Measurements from ENCODE around the gene C11orf54. TPM values are rescaled to one million over a fixed set of nuclear protein-coding genes. Genes with fewer than 3 reads are reported as not detected.

C11orf54 gene
- polyA plus RNA-seq, 2 of the 4 experiments (the other 2 are of a cell fraction), result 12.4 to 27.6 TPM

DNA sequence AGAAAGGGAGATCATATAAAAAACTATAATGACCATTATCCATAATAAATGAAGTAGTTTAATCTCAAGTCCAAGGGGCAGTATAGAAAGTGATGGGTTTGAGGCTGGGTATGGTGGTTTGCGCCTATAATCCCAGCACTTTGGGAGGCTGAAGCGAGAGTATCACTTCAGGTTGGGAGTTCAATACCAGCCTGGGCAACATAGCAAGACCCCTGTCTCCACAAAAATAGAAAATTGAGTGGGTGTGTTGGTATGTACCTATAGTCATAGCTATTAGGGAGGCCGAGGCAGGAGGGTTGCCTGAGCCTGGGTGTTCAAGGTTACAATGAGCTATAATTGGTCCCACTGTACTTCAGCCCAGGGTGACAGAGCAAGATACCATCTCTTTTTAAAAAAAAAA, 66.5 kb downstream of the C11orf54 start (continued):
- TF ChIP-seq, protein P1, sequence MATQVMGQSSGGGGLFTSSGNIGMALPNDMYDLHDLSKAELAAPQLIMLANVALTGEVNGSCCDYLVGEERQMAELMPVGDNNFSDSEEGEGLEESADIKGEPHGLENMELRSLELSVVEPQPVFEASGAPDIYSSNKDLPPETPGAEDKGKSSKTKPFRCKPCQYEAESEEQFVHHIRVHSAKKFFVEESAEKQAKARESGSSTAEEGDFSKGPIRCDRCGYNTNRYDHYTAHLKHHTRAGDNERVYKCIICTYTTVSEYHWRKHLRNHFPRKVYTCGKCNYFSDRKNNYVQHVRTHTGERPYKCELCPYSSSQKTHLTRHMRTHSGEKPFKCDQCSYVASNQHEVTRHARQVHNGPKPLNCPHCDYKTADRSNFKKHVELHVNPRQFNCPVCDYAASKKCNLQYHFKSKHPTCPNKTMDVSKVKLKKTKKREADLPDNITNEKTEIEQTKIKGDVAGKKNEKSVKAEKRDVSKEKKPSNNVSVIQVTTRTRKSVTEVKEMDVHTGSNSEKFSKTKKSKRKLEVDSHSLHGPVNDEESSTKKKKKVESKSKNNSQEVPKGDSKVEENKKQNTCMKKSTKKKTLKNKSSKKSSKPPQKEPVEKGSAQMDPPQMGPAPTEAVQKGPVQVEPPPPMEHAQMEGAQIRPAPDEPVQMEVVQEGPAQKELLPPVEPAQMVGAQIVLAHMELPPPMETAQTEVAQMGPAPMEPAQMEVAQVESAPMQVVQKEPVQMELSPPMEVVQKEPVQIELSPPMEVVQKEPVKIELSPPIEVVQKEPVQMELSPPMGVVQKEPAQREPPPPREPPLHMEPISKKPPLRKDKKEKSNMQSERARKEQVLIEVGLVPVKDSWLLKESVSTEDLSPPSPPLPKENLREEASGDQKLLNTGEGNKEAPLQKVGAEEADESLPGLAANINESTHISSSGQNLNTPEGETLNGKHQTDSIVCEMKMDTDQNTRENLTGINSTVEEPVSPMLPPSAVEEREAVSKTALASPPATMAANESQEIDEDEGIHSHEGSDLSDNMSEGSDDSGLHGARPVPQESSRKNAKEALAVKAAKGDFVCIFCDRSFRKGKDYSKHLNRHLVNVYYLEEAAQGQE (IDR thresholded peaks at IDR 0.05), result no peak

GRCh38 chr11:93813974-93814373, 72.5 kb downstream of the C11orf54 start:
- ChIA-PET POLR2A (no interaction called here), CTCF (no interaction called here)
- no peaks in the 10 kb centered on the region for H3K4me1 ChIP-seq
- DNase-seq (ENCODE audit: low read depth in 1 of 2, low spot score in 1 of 2) (no peak), FAIRE-seq (no peak), ATAC-seq (no peak)
- H3K4me2 ChIP-seq, result no peak overlapping the region
- TF ChIP-seq NFE2L2 (conservative IDR thresholded peaks at IDR 0.05; ENCODE audit: low read length), result no peak
- TF ChIP-seq CHD2 (IDR thresholded peaks at IDR 0.05; ENCODE audit: low read length, partially characterized antibody), result no peak
- no peak for TF ChIP-seq CBX8 (IDR thresholded peaks at IDR 0.05)
- no peak for TF ChIP-seq E2F6 (IDR thresholded peaks at IDR 0.05; ENCODE audit: borderline replicate concordance, low read depth)
- no peak for TF ChIP-seq HDAC2 (IDR thresholded peaks at IDR 0.05)
- TF ChIP-seq, protein P2, sequence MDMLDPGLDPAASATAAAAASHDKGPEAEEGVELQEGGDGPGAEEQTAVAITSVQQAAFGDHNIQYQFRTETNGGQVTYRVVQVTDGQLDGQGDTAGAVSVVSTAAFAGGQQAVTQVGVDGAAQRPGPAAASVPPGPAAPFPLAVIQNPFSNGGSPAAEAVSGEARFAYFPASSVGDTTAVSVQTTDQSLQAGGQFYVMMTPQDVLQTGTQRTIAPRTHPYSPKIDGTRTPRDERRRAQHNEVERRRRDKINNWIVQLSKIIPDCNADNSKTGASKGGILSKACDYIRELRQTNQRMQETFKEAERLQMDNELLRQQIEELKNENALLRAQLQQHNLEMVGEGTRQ (IDR thresholded peaks at IDR 0.05), result no peak
- no peak for TF ChIP-seq NR3C1 (IDR thresholded peaks at IDR 0.05)
- TF ChIP-seq PHF8 (IDR thresholded peaks at IDR 0.05; ENCODE audit: borderline replicate concordance, low read depth), result no peak
- H3K4me3 ChIP-seq, result no peak overlapping the region
- H3K9me3 ChIP-seq, result no peaks in the 10 kb centered on the region
- no peak overlapping the region for H3K27ac ChIP-seq
- WGBS (ENCODE audit: missing lambda C conversion rate), result 99% methylated on average over 5 of the region's 5 CpGs

Small RNAs within 50 kb of the gene (small RNA-seq; reads per million reads assigned to genes)
- gene RF00019 (0 reads per million in 6 experiments), gene RF00493 (1.4 to 15.9 (median 7.6) reads per million in 6 experiments), gene SCARNA9 (0 to 13.2 (median 1.9) reads per million in 6 experiments), gene SNORA1 (0 reads per million in 6 experiments), gene SNORA18 (0 reads per million in 6 experiments), gene SNORA25 (0 reads per million in 6 experiments), gene SNORA32 (0 reads per million in 6 experiments), gene SNORA40 (0 reads per million in 6 experiments), gene SNORA8 (0 reads per million in 6 experiments), gene SNORD5 (0 reads per million in 6 experiments), gene SNORD6 (125 to 3,316 (median 1,357) reads per million in 6 experiments)

Other genes with a start within 250 kb of the C11orf54 start
- 10.7 and 11.9 TPM in 2 replicates for gene SMCO4, start 198.3 kb upstream of the C11orf54 start, polyA plus RNA-seq (2011; rRNA removed)
- gene SMCO4, start 198.3 kb upstream of the C11orf54 start, polyA plus RNA-seq (2017; fragmentation: RNase III; extraction: RNeasy Plus Mini Kit Qiagen cat#74134 plus additional on column Dnase treatment), result 13.4 to 14.8 TPM (median 14.4 TPM) in 3 replicates
- 12.4 and 17.6 TPM in 2 replicates for gene CEP295, start 80.0 kb upstream of the C11orf54 start, polyA plus RNA-seq (2011; rRNA removed)
- gene CEP295, start 80.0 kb upstream of the C11orf54 start, polyA plus RNA-seq (2017; fragmentation: RNase III; extraction: RNeasy Plus Mini Kit Qiagen cat#74134 plus additional on column Dnase treatment), result 5.4 to 5.9 TPM (median 5.5 TPM) in 3 replicates
- gene TAF1D, start 177 bp upstream of the C11orf54 start, polyA plus RNA-seq (2011; rRNA removed), result 132 and 218 TPM in 2 replicates
- 116 to 142 TPM (median 123 TPM) in 3 replicates for gene TAF1D, start 177 bp upstream of the C11orf54 start, polyA plus RNA-seq (2017; fragmentation: RNase III; extraction: RNeasy Plus Mini Kit Qiagen cat#74134 plus additional on column Dnase treatment)
- gene MED17, start 42.6 kb downstream of the C11orf54 start, polyA plus RNA-seq (2011; rRNA removed), result 19.2 and 20.3 TPM in 2 replicates
- gene MED17, start 42.6 kb downstream of the C11orf54 start, polyA plus RNA-seq (2017; fragmentation: RNase III; extraction: RNeasy Plus Mini Kit Qiagen cat#74134 plus additional on column Dnase treatment), result 16.2 to 16.7 TPM (median 16.6 TPM) in 3 replicates
- gene VSTM5, start 108.9 kb downstream of the C11orf54 start, polyA plus RNA-seq (2011; rRNA removed), result 0.04 and 0.12 TPM in 2 replicates
- gene VSTM5, start 108.9 kb downstream of the C11orf54 start, polyA plus RNA-seq (2017; fragmentation: RNase III; extraction: RNeasy Plus Mini Kit Qiagen cat#74134 plus additional on column Dnase treatment), result 0.03 to 0.17 TPM in 2 of 3 replicates, not detected in the other